ENCODE data around the gene TMEM245.
"Not testable (repeated sequence)": the region's sequence is repeated elsewhere in the genome, so short reads cannot be mapped to it uniquely, and the experiment has no call there.

TMEM245 gene

GRCh38 chr9:109053121-109053520 lies 66.6 kb downstream of the TMEM245 start:
- not testable (repeated sequence) for DNase-seq

DNA sequence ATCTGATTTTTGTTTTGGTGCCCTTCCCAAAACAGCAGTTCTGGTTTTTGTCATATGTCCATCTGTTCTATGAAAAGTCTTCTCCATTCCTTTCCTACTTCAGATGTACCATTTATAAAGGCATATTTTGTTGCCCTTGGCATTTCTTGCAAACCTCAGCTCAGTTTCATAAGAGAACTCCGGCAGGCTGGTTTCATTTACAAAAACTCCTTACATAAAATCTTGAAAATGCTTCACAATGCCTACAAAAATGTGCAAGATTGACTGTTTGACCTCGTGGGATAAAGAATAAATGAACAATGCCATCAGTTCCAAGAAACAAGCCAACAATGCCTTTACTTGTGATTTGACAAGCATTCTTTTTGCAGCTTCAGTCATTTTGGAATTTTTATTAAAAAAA lies 67.3 kb downstream of the TMEM245 start:
- no peak for DNase-seq

DNA sequence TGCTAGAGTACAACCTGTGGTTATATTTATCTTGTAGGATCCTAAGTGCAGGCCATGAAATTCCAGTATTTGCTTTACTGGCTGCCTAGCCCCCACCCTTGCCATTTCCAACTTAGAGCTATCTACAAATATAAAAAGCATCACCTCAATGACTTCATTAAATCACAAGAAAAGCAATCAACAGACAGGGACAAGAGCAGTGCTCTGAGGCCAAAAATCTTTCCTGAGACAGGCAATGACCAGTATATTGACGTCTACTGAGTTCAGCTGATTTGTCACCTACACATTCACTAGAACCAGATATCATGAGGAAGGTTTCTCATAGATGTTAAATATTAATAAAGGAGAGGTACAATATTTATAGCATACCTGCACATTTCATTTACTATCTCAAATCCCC lies 68.0 kb downstream of the TMEM245 start:
- no peak for DNase-seq

- DNase-seq = no peak
Measured at GRCh38 chr9:109050444-109050843, 69.3 kb downstream of the TMEM245 start.

DNA sequence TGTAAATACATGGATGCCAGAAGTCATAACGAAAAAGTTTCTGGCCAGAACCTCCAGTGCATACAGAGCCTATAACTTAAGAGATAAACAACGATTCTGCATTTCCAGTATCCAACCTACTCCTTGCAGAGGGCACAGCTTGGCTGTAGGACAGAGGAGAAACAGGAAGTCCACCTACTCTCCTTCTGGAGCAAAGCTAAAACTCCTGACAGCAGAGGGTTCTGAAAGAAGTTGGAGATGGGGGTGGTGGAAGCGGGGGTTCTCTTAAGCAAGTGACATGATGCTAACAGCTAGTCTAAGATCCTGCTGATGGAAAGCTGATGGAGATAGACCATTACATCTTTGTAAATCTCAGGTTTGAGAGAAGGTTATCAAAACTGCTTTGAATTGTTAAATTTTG lies 70.9 kb downstream of the TMEM245 start:
- no peak for DNase-seq

DNA sequence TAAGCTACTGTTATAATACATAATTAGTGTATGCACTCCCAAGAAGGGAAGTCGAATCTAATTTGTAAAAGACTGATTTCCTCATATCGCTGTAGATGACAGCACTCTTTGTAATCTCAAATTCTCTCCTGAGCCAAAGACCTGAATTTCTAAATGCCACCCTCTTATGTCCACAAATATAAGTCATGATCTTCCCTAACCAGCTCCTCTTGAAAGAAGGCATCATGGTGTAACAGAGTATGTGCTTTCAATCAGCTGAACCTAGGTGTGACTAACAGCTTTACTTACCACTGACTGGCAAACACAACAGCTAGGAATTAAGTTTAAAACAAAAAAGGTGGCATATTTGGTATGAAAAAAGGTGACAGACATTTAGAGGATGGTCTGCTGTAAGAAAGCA lies 72.5 kb downstream of the TMEM245 start:
- DNase-seq = no peak

DNA sequence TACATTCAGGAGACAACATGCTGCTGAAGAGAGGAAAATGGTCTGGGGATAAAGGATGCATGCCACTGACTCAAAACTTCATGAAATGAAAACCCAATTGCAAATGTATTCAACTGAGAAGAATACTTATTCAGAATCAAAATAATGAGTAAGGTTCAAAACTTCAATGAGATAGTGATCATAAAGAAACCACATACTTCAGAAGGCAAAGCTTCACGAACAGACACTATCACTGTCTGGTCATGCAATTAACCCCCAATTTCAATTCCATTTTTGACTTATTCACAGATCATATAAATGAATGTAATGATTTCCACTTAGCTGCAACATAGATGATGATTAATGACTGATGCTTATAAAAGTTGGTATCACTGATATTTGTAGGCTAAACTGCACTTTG lies 73.4 kb downstream of the TMEM245 start:
- DNase-seq = no peak

DNA sequence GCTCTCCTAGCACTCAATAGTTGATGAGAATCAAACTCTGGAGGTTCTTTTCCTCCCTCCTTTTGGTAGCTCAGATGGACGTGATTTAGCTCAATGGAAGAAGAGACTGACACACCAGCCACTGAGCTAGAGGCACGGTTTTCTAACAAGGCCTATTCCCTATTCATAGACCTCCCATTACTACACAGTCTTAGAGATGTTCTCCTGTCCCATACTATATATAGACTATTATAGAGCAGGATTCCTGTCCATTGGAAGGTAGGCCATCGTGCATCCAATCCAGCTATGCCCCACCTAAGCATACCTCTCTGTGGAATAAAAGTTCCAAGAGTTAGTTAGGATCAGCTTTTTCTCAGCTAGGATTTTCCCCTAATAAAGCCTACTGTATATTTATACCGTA lies 76.2 kb downstream of the TMEM245 start:
- no peak for DNase-seq

DNA sequence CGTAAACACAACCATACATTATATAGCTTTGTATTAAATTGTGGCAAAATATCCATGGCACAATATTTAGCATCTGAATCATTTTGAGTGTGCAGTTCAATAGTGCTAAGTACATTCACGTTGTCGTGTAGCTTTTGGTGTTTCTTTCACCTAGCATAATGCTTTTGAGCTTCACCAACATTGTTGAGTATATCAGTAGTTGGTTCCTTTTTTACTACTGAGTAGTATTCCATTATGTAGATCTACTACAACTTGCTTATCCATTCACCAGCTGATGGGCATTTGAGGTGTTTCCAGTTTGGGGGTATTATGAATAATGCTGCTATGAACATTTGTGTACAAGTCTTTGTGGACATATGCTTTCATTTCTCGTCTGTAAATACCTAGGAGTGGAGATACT lies 79.2 kb downstream of the TMEM245 start:
- no peak for DNase-seq

- DNase-seq = no peak
Measured at GRCh38 chr9:109039539-109039938, 80.2 kb downstream of the TMEM245 start.

- DNase-seq = no peak
Measured at GRCh38 chr9:109037946-109038715, 81.6 kb downstream of the TMEM245 start.

- DNase-seq = no peak
Measured at GRCh38 chr9:109036744-109037680, 82.7 kb downstream of the TMEM245 start.

- DNase-seq = no peak
Measured at GRCh38 chr9:109035684-109036423, 83.9 kb downstream of the TMEM245 start.

DNA sequence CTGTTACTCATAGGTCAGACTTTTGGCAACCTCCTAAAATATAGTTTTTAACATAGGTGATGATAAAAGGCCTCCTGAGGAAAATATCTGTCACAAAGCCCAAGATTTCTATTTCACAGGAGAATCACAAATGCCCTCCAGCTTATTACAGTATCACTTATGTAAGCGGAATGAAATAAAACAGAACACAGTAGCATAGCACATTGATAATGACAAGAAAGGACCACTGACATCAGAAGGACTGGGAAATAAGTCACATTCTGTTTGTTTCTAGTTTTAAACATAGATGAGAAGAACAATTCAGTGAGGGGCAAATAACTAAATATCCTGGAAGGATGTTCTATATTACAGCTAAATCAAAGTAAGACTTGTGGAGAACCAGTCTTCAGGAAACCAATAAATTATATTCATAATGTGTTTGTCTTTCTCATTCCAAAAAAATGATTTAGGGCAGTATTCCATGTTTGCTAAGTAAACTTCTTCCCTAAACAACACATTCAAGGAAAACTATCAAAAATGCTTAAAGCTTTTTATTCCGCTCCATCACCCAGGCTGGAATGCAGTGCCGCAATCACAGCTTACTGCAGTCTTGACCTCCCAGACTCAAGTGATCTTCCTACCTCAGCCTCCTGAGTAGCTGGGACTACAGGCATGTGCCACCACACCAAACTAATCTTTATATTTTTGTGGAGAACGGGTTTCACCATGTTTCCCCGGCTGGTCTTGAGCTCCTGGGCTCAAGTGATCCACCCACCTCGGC lies 85.6 kb downstream of the TMEM245 start:
- no peak for DNase-seq

GRCh38 chr9:109031241-109031640 lies 88.5 kb downstream of the TMEM245 start:
- no peak for DNase-seq

GRCh38 chr9:109030426-109030825 lies 89.3 kb downstream of the TMEM245 start:
- DNase-seq = no peak

DNA sequence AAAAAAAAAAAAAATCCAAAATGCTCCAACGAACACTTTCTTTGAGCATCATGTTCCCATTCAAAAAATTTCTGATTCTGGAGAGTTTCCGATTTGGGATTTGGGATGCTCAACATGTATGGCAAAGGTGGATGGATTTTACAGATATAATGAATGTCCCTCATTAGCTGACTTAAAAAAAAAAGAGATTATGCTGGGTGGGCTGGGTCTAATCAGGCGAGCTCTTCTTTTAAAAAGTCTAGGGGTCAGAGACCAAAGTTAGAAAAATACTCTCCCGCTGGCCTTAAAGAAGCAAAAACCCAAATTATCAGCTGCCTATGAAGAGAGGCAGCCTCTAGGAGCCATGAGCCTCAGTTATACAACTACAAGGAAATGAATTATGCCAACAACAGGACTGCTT lies 91.3 kb downstream of the TMEM245 start:
- DNase-seq = no peak

- DNase-seq = no peak
Measured at GRCh38 chr9:109027176-109027575, 92.6 kb downstream of the TMEM245 start.

GRCh38 chr9:109026306-109026705 lies 93.4 kb downstream of the TMEM245 start:
- no peak for DNase-seq

GRCh38 chr9:109022873-109023272 lies 96.9 kb downstream of the TMEM245 start:
- no peak for DNase-seq

- no peak for DNase-seq
Measured at GRCh38 chr9:109020581-109021511, 98.9 kb downstream of the TMEM245 start.
